T-cell (primary cell): ENCODE measurements around the gene PCIF1. TPM values are rescaled to one million over a fixed set of nuclear protein-coding genes. Genes with fewer than 3 reads are reported as not detected.
A peak's percentile ranks its signal among the peaks of the same experiment; 100 is the strongest.

Experiments used
- ATAC-seq, 4 experiments: fragments of 200-7000 bp in 3 of 4; fragments of 150-1000 bp in 1 of 4; cut with Tn5 transposase; replicated peaks in 1 of 4; 1 replicate in 3 of 4; 2 replicates in 1 of 4; pipeline ENCODE4 v1.10.0; 2021; ENCODE audit warnings: moderate library complexity in 3 of 4, mild to moderate bottlenecking in 2 of 4, moderate number of reproducible peaks in 1 of 4
- CTCF ChIA-PET, 2 donors: fragments of 300-600 bp; sonication (Branson Sonifier 250); formaldehyde crosslinking; loops; one replicate each; lab custom pipeline; 2022; ENCODE audit warnings: antibody characterized with exemption in 2 of 2; lab: Charles Lee
- POLR2A ChIA-PET, 2 donors: fragments of 300-600 bp; sonication (Branson Sonifier 250); formaldehyde crosslinking; loops; one replicate each; lab custom pipeline; 2022; ENCODE audit warnings: antibody characterized with exemption in 2 of 2; lab: Charles Lee
- DNase-seq, 35 experiments: peaks; one replicate each; pipeline versions ENCODE4 v3.0.0 to v3.0.0-alpha.2; 2013 to 2023
- H3K27ac ChIP-seq: one replicate; pipeline ENCODE4 v1.5.1; 2013; ENCODE audit warnings: low read length
- H3K27me3 ChIP-seq, 2 experiments: replicated peaks in 1 of 2; 1 replicate in 1 of 2; 2 replicates in 1 of 2; pipeline versions ENCODE4 v1.6.1 to v1.7.0; 2013; ENCODE audit warnings: low read length in 1 of 2, mixed read lengths in 1 of 2; ENCODE audit not compliant: control insufficient read depth in 2 of 2, insufficient read depth in 2 of 2; ENCODE audit errors: extremely low read depth in 1 of 2
- H3K36me3 ChIP-seq, 2 donors: 1 replicate in 1 of 2; 2 replicates in 1 of 2; pipeline versions ENCODE4 v1.6.1 to v1.7.0; 2013; ENCODE audit warnings: low read length in 1 of 2; ENCODE audit not compliant: control insufficient read depth in 2 of 2, insufficient read depth in 1 of 2; ENCODE audit errors: extremely low read depth in 1 of 2
- H3K4me1 ChIP-seq, 2 experiments: 1 replicate in 1 of 2; 2 replicates in 1 of 2; pipeline versions ENCODE4 v1.6.1 to v1.7.0; 2013; ENCODE audit warnings: low read length in 2 of 2, mixed read lengths in 1 of 2; ENCODE audit not compliant: insufficient read depth in 2 of 2, control insufficient read depth in 1 of 2; ENCODE audit errors: extremely low read depth in 1 of 2
- H3K4me3 ChIP-seq, 2 donors: 1 replicate in 1 of 2; 2 replicates in 1 of 2; pipeline versions ENCODE4 v1.5.1 to v1.7.0; 2013; ENCODE audit warnings: mild to moderate bottlenecking in 2 of 2, low read length in 1 of 2, moderate library complexity in 1 of 2; ENCODE audit not compliant: control insufficient read depth in 1 of 2; ENCODE audit errors: extremely low read depth in 1 of 2
- H3K9me3 ChIP-seq: 2 replicates; pipeline ENCODE4 v1.7.0; 2013
- H3K27ac Mint-ChIP-seq, 2 donors: one replicate each; pipeline ENCODE4 v1.8.0; 2020 to 2021; ENCODE audit warnings: mild to moderate bottlenecking in 2 of 2, mixed read lengths in 2 of 2
- H3K27me3 Mint-ChIP-seq, 2 donors: one replicate each; pipeline ENCODE4 v1.8.0; 2021 to 2022; ENCODE audit warnings: mixed read lengths in 2 of 2
- H3K36me3 Mint-ChIP-seq: one replicate; pipeline ENCODE4 v1.8.0; 2021; ENCODE audit warnings: mixed read lengths
- H3K4me1 Mint-ChIP-seq, 3 donors: one replicate each; pipeline ENCODE4 v1.8.0; 2020 to 2022; ENCODE audit warnings: mixed read lengths in 3 of 3, mild to moderate bottlenecking in 1 of 3
- H3K4me3 Mint-ChIP-seq, 3 donors: one replicate each; pipeline ENCODE4 v1.8.0; 2020 to 2022; ENCODE audit warnings: mild to moderate bottlenecking in 3 of 3, mixed read lengths in 3 of 3, moderate library complexity in 3 of 3
- H3K9me3 Mint-ChIP-seq, 3 donors: one replicate each; pipeline ENCODE4 v1.8.0; 2020 to 2022; ENCODE audit warnings: mixed read lengths in 3 of 3
- WGBS: methylation state at CpG from one replicate; pipeline ENCODE4 v1.1.5; 2013; ENCODE audit warnings: missing lambda C conversion rate; ENCODE audit not compliant: insufficient coverage; 5-methylcytosine and 5-hydroxymethylcytosine counted together
- total RNA-seq, 35 experiments: library from RNA in 6 of 35; stranded (reverse) in 6 of 35; fragments of 120-200 nt in 1 of 35; gene quantifications; one replicate each; pipeline versions ENCODE4 v1.2.1 to v1.2.4 and lab custom pipeline; 2013 to 2026

Gene PCIF1
- total RNA-seq, 5 donors from 2014 or later (not counting 1 experiment from before 2014, with no cell fraction given): 74.4 to 78.7 (median 74.6) TPM

DNA sequence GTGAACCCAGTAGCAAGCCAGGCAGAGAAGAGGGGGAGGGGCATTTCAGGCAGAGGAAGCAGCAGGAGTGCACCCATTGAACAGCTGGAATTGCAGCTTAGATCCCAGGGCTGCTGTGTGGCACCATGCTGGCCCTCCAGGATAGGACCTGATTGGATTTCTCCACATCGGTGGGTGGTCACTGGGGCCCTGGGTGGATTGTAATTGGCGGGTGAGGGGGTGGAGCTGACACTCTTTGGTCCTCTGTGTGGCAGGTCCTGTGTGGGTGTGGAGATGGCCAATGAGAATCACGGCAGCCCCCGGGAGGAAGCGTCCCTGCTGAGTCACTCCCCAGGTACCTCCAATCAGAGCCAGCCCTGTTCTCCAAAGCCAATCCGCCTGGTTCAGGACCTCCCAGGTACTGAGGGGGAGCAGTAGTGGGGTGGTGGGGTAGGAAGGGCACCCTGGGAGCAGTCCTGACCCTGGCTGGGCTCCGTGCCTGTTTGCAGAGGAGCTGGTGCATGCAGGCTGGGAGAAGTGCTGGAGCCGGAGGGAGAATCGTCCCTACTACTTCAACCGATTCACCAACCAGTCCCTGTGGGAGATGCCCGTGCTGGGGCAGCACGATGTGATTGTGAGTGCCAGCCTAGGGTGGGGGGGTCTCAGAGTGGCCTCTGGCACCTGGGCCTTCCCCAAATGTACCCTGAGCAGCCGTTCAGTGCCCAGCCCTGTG lies 4.4 kb downstream of the PCIF1 start:
- Histone ChIP-seq H3K36me3 (peaks cover 11 to 67% of the 10 kb centered on the region in 2 donors), H3K9me3 (no peaks in the 10 kb centered on the region), H3K4me1 (peaks cover 3 to 22% of the 10 kb centered on the region in 2 experiments), H3K27ac (no peak overlapping the region), H3K27me3 (no peaks in the 10 kb centered on the region), H3K4me3 (no peak overlapping the region)
- no peak overlapping the region for H3K4me3 Mint-ChIP-seq
- ATAC-seq (no peak), DNase-seq (no peak)
- WGBS: 93% methylated on average over 4 of the region's 13 CpGs
- CTCF ChIA-PET: interaction anchor here in 1 of 2 donors (1.6 to 2.1 kb wide), 2 partner anchors 30 to 32 kb away, joined by 4 to 11 read pairs; no protein-coding TSS in a partner anchor
- H3K36me3 Mint-ChIP-seq: peaks cover 30% of the 10 kb centered on the region
- no peaks in the 10 kb centered on the region for H3K27me3 Mint-ChIP-seq
- H3K27ac Mint-ChIP-seq: peak overlapping the region; percentile 65 to 75
- H3K9me3 Mint-ChIP-seq: no peaks in the 10 kb centered on the region
- peaks cover 21 to 32% (median 26%) of the 10 kb centered on the region in 3 donors for H3K4me1 Mint-ChIP-seq
- POLR2A ChIA-PET: interaction anchor here in 1 of 2 donors (1.2 kb wide), 1 partner anchor 32 kb away, joined by 4 read pairs; no protein-coding TSS in a partner anchor

DNA sequence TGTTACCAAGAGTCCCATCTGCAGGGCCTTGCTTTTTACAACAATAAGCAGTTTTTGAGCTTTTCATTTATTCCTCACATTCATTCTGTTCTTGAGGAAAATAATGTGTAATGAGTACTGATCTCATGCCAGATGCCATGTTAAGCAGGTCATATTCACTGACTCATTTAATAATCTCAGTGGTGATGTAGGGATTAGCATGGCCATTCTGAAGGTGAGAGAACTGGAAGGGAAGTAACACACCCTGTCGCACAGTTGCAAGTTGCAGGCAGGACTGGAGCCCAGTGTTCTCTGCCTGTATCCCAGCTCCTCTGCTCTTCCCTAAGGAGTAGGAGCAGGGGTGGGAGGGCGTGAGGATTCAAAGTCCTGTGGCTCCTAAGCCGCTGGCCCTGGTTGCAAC lies 5.6 kb downstream of the PCIF1 start:
- ATAC-seq (no peak), DNase-seq (no peak)
- Mint-ChIP-seq H3K36me3 (peaks cover 42% of the 10 kb centered on the region), H3K4me3 (no peak overlapping the region), H3K27me3 (no peaks in the 10 kb centered on the region), H3K27ac (peak overlapping the region in 1 of 2 donors; percentile 11), H3K9me3 (no peaks in the 10 kb centered on the region), H3K4me1 (peaks cover 21 to 43% (median 30%) of the 10 kb centered on the region in 3 donors)
- Histone ChIP-seq H3K4me3 (no peak overlapping the region), H3K36me3 (peaks cover 17 to 79% of the 10 kb centered on the region in 2 donors), H3K27me3 (no peaks in the 10 kb centered on the region), H3K4me1 (peaks cover 3 to 20% of the 10 kb centered on the region in 2 experiments), H3K27ac (no peak overlapping the region), H3K9me3 (no peaks in the 10 kb centered on the region)
- WGBS: no CpG with 5 or more reads among the region's 3 CpGs
- ChIA-PET CTCF (no interaction called here), POLR2A (interaction anchor here in 1 of 2 donors (0.5 kb wide), 1 partner anchor 15 kb away, joined by 8 read pairs; no protein-coding TSS in a partner anchor)

GRCh38 chr20:45940469-45940868 lies 6.0 kb downstream of the PCIF1 start:
- Histone ChIP-seq H3K4me3 (no peak overlapping the region), H3K27ac (no peak overlapping the region), H3K36me3 (peaks cover 21 to 83% of the 10 kb centered on the region in 2 donors), H3K9me3 (no peaks in the 10 kb centered on the region), H3K27me3 (no peaks in the 10 kb centered on the region), H3K4me1 (peaks cover 3 to 24% of the 10 kb centered on the region in 2 experiments)
- ChIA-PET CTCF (no interaction called here), POLR2A (interaction anchor here in 1 of 2 donors (0.5 kb wide), 1 partner anchor 14 kb away, joined by 8 read pairs; no protein-coding TSS in a partner anchor)
- Mint-ChIP-seq H3K27ac (no peak overlapping the region), H3K9me3 (no peaks in the 10 kb centered on the region), H3K36me3 (peaks cover 45% of the 10 kb centered on the region), H3K4me3 (no peak overlapping the region), H3K27me3 (no peaks in the 10 kb centered on the region), H3K4me1 (peaks cover 21 to 41% (median 30%) of the 10 kb centered on the region in 3 donors)
- 97% methylated on average over 9 of the region's 13 CpGs for WGBS
- ATAC-seq: no peak
- DNase-seq: no peak

- Mint-ChIP-seq H3K4me1 (peaks cover 5 to 26% (median 13%) of the 10 kb centered on the region in 3 donors), H3K27ac (peak overlapping the region; percentile 57 to 68), H3K36me3 (peaks cover 44% of the 10 kb centered on the region), H3K27me3 (no peaks in the 10 kb centered on the region), H3K4me3 (no peak overlapping the region), H3K9me3 (no peaks in the 10 kb centered on the region)
- Histone ChIP-seq H3K27ac (peak overlapping the region; percentile 1), H3K4me3 (no peak overlapping the region), H3K9me3 (no peaks in the 10 kb centered on the region), H3K4me1 (peaks cover 0 to 23% of the 10 kb centered on the region in 2 experiments), H3K36me3 (peaks cover 32 to 94% of the 10 kb centered on the region in 2 donors), H3K27me3 (no peaks in the 10 kb centered on the region)
- ChIA-PET POLR2A (interaction anchor here in 1 of 2 donors (0.6 to 1.1 kb wide), 2 partner anchors 10 to 14 kb away, joined by 3 to 7 read pairs; no protein-coding TSS in a partner anchor), CTCF (interaction anchor here in 1 of 2 donors (1.1 kb wide), 1 partner anchor 18 kb away, joined by 9 read pairs; no protein-coding TSS in a partner anchor)
- no peak for ATAC-seq
- 100% methylated on average over 6 of the region's 6 CpGs for WGBS
- no peak for DNase-seq
Measured at GRCh38 chr20:45943613-45944012, 9.1 kb downstream of the PCIF1 start.

GRCh38 chr20:45944151-45944964 lies 9.9 kb downstream of the PCIF1 start:
- ChIA-PET CTCF (interaction anchor here in 1 of 2 donors (1.1 kb wide), 1 partner anchor 17 kb away, joined by 9 read pairs; no protein-coding TSS in a partner anchor), POLR2A (interaction anchor here (0.6 to 1.1 kb wide), 3 partner anchors 9 to 17 kb away, joined by 3 to 5 read pairs (median 3); no protein-coding TSS in a partner anchor)
- Mint-ChIP-seq H3K4me3 (no peak overlapping the region), H3K27ac (peak overlapping the region; percentile 57 to 68), H3K36me3 (peaks cover 51% of the 10 kb centered on the region), H3K4me1 (peaks cover 3 to 28% (median 13%) of the 10 kb centered on the region in 3 donors), H3K9me3 (no peaks in the 10 kb centered on the region), H3K27me3 (no peaks in the 10 kb centered on the region)
- Histone ChIP-seq H3K4me1 (peaks cover 0 to 23% of the 10 kb centered on the region in 2 experiments), H3K27me3 (no peaks in the 10 kb centered on the region), H3K36me3 (peaks cover 30 to 94% of the 10 kb centered on the region in 2 donors), H3K27ac (peak overlapping the region; percentile 13), H3K4me3 (no peak overlapping the region), H3K9me3 (no peaks in the 10 kb centered on the region)
- WGBS: 81% methylated on average over 11 of the region's 15 CpGs
- DNase-seq (no peak), ATAC-seq (no peak)
